Uterus (tissue), 2 donors: ENCODE measurements around the gene HIPK4.

Experiments
- CTCF ChIP-seq, 4 experiments: fragments of 200-600 bp in 2 of 4; fragments of 450-650 bp in 2 of 4; sonication (generic) in 2 of 4; IDR thresholded peaks; one replicate each; pipeline ENCODE4 v1.5.1; 2016 to 2019; ENCODE audit warnings: antibody characterized with exemption in 4 of 4, mild to moderate bottlenecking in 2 of 4, moderate library complexity in 1 of 4
- POLR2A ChIP-seq, 2 donors: fragments of 450-650 bp; IDR thresholded peaks; one replicate each; pipeline ENCODE4 v1.6.1; 2016; ENCODE audit warnings: antibody characterized with exemption in 2 of 2, mild to moderate bottlenecking in 1 of 2, moderate library complexity in 1 of 2

GRCh38 chr19:40378509-40378908 lies 11.5 kb downstream of the HIPK4 start:
- no peak for TF ChIP-seq CTCF (IDR thresholded peaks at IDR 0.05)
- no peak for TF ChIP-seq POLR2A (IDR thresholded peaks at IDR 0.05)
